Sciatic nerve (tissue), 2 donors: ENCODE data around the gene FUT3. TPM values are rescaled to one million over a fixed set of nuclear protein-coding genes. Genes with fewer than 3 reads are reported as not detected.

ENCODE experiments used
- ATAC-seq: fragments of 200-7000 bp; cut with Tn5 transposase; one replicate; pipeline ENCODE4 v1.9.1; 2020; ENCODE audit warnings: mild to moderate bottlenecking, moderate library complexity
- DNase-seq: peaks from one replicate; pipeline ENCODE4 v3.0.0-alpha.2; 2020; ENCODE audit warnings: low spot score
- intact Hi-C: fragments of 100-400 bp; cut with DNase I; formaldehyde crosslinking; loops from one replicate; pipeline ENCODE4 v1.14.2; 2022
- total RNA-seq: library from RNA; stranded (reverse); fragmentation: NEBNext Ultra II Directional; extraction: Animal tissue kit (Norgen Biotek cat#: 25700); gene quantifications from one replicate; pipeline ENCODE4 v1.2.1, GENCODE V29; 2021
- donor health status: DM: no; HTN: no; CAD: no.
- donor health status: DM: no; HTN: no; CAD: no.

Gene FUT3
- total RNA-seq, 1 donor from 2014 or later: not detected

DNA sequence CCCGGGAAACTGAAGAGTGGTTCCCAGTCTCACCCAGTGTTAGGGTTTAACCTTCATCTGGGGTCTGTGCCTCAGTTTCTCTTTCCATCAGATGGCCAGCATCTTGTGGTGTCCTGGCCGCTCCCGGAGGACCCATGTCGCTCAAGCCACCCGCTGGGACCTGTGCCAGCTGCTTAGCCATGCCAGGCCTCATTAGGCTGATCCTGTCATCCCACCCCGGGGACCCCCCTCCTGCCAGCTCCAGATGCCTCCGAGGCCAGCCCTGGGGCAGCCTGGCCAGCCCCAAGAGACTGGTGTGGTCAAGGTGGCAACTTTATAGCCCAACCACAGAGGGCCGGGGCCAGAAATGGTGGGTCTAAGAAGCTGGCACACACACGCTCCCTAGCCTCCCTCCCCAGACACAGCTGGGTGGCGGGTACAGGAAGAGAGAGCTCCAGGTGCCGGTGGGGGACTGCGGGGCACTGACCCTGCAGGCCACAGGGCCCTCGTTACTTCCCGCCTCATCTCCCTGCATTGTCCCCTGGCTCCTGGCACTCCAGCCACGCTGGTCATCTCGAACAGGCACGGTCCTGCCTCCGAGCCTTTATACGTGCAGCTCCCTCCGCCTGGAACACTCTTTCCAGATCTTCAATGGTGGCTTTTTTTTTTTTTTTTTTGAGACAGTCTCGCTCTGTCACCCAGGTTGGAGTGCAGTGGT lies 43.0 kb downstream of the FUT3 start:
- DNase-seq (no peak), ATAC-seq (no peak)
- intact Hi-C loops: no loop called here

DNA sequence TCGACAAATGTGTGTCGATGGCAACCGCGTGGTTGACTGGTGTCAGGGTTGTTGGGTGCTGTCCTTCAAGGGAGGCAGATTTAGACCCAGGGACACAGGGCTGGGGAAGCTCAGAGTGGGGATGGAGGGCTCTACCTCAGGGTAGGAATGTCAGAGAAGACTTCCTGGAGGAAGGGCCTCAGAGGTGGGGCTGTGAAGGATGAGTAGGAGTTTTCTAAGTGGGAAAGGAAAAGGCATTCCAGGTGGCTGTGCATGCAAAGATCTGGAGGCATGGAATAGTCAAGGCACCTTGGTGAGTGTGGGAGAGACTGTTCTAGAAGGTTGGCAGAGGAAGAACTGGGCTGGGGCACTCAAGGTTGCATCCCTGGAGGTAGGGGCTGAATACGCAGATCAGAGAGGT lies 44.3 kb downstream of the FUT3 start:
- ATAC-seq (no peak), DNase-seq (no peak)
- intact Hi-C loops: no loop called here

DNA sequence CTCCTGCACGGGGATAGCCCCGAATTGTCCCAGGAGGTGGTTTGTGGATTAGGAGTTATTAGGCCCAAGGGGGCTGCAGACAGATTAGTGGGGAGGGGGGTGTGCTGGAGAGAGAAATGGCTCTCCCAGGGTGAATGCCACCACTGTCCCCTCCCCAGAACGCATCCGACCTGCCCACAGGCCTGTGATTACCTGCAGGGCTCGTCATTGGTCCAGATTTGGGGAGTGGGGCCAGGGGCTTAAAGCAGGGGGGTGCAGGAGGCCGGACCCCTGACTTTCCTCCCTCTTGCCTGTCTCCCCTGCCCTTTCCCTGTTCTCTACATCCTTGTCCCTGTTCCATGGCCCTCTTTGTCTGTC lies 45.1 kb downstream of the FUT3 start:
- intact Hi-C loops: no loop called here
- ATAC-seq: no peak

DNA sequence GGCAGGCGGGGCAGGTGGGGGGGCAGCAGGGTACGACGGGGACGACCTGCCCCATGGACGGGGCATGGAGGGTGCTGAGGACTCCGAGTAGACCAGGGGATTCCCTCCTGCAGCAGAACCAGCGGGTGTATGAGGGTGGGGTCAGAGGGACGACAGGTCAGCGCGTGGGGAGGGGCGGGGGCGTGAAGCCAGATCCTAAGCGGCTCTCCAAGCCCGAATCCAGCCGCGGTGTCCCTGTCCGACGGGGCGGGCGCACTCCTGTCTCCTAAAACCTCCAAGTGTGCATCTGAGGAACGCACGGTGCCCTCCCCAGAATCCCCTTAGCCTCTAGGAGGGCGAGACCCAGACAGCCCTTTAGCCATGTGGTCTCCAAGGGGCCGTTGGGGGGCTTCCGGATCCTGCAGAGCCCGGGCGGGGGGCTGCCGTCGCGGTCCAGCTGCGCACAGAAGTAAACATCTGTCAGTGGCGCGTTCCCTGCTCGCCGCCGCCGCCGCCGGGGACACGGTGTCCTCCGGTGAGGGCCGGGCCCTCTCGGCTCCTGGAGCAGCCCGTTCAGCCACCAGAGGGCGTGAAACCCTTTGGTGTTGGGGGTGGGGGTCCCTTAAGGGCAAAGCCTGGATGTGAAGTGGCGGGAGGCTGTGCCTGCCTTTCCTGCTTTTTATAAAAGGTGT lies 45.7 kb downstream of the FUT3 start:
- DNase-seq: no peak
- intact Hi-C loops: no loop called here
- no peak for ATAC-seq

More for the DNA sequence above, 45.1 kb downstream of the FUT3 start:
- DNase-seq: no peak

DNA sequence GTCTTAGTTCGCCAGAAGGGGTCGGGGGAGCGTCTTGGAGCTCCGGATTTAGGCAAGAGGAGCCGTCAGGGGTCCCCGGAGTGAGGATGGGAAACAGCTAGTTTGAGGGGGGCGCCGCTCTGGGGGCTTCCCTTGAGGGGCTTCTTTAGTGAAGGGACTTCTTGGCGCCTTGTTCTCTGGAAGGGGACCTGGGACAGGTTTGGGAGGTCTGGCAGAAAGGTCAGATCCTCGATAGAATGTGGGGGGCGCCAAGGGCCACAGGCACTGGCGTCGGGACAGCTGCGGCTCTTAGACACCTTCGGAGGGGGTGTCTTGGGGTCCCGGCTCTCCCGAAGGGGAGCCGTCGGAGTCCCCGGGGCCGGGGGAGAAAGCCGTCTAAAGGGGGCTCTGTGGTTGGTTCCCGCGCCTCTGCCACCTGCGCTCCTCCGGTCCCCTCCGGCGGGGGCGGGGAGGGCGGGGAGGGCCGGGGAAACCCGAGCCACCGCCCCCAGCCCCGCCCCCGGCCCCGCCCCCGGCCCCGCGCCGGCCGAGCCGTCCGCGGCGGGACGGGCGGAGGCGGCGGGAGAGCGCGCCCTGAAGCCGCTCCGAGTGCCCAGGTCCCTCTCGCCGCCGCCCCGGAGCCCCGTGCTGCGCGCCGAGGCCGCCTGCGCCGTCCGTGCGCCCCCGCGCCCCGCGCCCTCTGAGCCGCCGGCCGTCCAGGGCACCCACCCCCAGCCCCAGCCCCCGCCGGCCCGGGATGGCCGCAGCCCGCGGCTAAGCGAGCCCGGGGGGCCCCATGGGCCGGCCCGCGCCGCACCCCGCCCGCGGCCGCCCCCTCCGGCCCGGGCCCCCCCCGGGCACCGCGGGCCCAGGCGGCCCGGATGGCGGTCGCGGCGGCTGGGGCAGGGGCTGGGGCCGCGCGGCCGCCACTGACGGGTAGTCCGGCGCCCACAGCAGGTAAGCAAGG lies 46.5 kb downstream of the FUT3 start, which contains the start of gene NRTN:
Gene NRTN, plus strand, starts transcription at position 552 of the 946 bp plus-strand sequence. CDS start 19,099 bp downstream, outside the sequence.
- intact Hi-C loops: no loop called here
- no peak for ATAC-seq

DNA sequence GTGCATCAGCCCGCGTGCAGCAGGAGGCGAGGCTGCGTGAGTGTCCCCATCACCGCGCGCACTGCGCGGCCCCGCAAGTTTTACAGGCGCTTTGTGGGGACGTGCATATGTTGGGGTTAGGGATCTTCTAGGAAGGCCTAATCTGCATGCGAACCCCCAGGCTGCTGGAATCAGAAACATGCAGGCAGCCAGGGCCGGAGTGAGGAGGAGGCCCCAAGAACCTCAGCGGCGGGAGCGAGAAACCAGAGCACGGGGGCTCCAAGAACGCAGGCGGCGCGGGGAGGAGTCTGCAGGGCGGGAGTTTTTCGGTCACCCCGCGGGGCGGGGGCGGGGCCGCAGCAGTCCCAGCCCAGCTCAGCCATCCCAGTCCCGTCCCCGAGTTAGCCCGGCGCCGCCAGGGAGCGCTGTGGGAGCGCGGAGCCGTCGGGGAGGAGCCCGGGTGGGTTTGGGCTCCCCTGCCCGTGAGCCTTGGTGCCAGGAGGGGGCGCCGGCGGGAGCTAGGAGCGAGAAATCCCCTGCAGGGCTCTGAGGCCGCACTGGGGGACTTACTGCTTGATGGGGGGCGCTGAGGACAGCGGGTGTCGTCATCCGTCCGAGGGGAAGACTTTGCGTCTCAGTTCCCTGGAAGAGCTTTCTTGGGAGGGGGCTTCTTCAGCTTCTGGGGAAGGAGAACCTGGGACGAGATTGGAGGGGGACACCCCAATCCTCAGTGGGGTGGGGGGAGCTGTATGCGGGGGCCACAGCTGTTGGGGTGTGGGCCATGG lies 47.3 kb downstream of the FUT3 start:
- DNase-seq (peak; percentile 85), ATAC-seq (peak; percentile 86)
- intact Hi-C loops: no loop called here

More for the DNA sequence above, 46.5 kb downstream of the FUT3 start, which contains the start of gene NRTN:
- no peak for DNase-seq

DNA sequence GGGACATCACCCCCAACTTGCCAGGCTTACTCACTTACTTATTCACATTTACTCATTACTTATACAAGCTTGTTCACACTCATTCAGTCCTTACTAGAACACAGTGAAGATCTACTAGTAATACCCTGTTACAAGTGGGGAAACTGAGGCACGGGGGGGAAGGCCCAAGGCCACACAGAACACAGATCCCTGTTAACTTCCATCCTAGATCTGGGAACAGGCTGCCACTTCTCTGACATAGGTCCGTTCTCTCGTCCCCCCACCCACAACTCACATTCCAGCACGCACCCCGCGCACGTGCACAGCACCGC lies 47.9 kb downstream of the FUT3 start:
- no peak for ATAC-seq
- intact Hi-C loops: no loop called here

DNA sequence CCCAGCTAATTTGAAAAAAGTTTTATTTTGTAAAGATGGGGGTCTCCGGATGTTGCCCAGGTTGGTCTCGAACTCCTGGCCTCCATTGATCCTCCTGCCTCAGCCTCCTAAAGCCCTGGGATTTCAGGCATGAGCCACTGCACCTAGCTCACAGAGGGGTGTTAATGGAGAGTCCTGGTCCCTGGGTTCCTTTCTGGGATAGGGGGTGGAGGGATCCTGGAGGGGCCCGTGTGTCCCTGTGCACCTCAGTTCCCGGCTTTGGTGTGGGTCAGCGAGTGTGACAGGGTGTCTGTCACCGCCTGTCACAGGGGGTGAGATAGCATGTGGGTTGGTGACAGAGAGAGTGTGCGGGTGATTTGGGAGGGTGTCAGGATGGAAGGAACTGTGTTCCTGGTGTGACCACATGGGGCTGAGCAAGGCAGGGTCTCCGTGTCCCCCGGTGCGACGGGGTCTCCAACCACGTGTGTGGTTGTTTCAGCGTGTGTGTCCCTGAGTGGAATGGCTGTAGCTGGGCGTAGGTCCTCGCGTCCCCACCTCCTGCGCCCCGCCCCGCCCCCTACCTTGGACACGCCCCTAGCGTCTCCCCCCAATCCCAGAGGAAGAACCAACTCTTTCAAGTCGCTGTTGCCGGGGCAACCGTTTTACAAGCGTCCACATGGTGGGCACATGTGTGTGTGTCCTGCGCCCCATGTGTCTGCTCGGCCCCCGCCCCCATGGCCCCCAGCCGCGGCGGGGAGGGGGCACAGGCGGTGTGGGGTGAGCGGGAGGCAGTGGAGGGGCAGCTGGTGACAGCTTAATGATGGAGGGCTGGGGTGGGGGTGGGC lies 49.2 kb downstream of the FUT3 start:
- intact Hi-C loops: no loop called here
- no peak for DNase-seq
- no peak for ATAC-seq

More for the DNA sequence above, 47.9 kb downstream of the FUT3 start:
- no peak for DNase-seq

DNA sequence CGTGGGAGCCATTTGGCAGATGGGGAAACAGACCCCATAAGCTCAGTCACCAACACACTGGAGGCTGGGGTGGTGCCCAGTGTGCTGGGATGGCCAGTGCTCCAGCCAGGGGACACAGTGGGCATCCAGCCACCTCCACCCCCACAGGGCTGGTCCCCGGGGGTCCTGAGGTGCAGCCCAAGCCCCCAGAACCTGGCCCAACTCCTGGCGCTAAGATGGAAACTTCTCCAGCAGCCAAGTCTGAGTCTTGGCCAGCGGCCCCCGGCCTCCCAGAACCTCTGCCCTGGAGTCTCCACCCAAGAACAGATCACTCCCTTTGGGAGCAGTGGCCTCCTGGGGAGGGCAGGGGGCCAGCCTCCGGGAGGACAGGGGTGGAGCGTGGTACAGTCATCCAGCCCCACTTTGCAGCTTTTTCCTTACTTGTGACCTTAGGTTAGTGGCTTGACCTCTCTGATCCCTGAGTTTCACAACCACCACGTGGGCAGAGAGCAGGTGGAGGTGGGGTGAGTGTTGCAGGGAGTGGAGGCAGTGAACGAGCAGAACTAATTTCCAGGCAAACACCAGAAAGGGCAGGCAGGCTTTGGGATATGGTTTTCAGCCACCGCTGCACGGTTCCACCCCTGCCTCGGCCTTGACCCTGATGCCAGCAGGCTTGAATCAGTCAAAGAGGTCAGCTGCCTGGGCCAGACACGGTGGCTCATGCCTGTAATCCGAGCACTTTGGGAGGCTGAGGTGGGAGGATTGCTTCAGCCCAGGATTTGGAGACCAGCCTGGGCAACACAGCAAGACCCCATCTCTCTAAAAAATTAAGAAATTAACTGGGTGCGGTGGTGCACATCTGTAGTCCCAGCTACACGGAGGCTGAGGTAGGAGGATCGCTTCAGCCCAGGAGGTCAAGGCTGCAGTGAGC lies 50.6 kb downstream of the FUT3 start:
- intact Hi-C loops: no loop called here
- ATAC-seq: no peak
- no peak for DNase-seq

DNA sequence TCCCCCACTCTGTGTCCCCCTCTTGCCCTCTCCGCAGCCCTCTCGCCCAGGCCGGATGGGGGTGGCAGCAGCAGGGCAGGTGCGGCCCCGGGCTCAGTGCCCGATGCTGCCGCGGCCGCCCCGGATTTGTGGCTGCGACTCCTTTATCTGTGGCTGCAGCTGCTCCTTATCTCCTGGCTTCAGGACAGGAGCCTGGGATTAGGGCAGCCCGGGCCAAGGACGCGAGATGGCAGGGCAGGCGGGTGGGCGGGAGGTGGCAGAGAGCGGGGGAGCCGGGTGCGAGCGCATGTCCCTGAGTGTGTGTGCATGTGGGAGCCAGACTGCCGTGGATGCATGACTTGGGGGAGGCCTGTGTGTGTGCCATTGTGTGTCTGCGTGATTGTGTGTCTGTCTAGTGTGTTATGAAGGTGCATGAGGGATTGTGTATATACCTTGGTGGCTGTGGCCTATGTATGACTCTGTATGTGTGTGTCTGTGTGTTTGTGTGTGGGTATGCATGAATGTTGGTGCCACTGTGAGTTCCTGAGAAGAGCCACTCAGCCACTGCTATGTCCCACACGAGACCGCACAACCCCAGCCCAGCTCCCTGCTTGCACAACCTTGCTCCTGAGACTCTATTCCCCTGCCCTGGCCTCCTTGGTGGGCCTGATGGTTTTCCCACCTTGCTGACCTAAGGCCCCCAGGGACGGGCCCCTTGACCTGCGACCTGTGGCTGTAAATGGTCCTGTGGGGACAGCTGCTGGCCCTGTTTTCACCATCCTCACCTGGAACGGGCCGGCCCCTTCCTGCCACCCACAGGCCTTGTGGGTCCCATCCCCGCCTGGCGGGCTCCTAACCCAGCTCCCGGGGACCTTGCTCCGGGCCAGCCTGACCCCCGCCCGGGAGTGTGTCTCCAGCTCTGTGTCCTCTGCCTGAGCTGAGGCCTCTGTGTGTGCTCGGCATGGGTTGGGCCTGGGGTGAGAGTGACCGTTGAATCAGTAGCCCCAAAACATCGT lies 51.7 kb downstream of the FUT3 start:
- ATAC-seq (no peak), DNase-seq (no peak)
- intact Hi-C loops: no loop called here

DNA sequence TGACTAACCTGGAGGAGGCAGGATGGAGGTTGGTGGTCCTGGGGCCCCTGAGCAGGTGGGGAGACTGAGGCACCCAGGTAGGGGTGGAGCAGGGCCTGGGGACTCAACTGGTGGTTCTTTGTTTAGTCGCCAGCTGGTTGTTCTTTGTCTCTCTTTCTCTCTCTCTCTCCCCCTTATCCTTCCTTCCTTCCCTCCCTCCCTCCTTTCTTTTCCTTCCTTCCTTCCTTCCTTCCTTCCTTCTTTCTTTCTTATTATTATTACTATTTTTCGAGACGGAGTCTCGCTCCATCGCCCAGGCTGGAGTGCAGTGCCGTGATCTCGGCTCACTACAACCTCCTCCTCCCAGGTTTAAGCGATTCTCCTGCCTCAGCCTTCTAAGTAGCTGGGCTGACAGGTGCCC lies 53.0 kb downstream of the FUT3 start:
- no peak for ATAC-seq
- intact Hi-C loops: no loop called here
- DNase-seq: no peak

DNA sequence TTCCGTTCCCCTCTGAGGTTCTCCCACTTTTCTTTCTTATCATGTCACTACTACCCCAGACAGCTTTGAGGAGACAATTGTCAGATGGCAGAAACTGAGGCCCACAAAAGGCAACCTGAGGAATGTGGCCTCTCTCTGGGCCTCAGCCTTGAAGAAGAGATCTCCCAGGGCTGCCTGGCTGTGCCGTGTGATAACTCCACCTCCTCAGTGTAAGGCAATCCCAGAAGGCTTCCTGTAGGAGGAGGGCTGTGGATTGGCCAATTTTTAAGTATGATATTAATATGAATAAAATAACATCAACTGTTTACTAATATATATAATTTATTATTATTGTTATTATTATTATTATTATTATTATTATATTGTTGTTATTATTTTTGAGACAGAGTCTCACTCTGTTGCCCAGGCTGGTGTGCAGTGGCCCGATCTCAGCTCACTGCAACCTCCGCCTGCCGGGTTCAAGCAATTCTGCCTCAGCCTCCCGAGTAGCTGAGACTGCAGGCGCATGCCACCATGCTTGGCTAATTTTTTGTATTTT lies 55.8 kb downstream of the FUT3 start:
- no peak for DNase-seq

DNA sequence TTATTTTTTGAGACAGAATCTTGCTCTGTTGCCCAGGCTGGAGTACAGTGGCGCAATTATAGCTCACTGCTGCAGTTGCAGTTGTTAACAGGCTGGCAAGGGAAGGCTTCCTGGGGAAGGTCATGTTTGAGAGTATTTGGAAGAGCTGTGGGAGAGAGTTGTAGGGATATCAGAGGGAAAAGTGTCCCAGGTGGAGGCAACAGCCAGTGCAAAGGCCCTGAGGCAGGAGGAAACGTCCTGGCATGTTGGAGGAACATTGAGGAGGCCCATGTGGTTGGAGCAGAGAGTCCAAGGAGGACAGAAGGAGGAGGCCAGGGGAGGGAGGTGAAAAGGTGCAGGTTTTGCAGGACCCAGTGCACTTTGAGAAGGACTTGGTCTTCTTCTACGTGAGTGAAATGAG lies 58.1 kb downstream of the FUT3 start:
- ATAC-seq (no peak), DNase-seq (no peak)
- intact Hi-C loops: no loop called here

More for the DNA sequence above, 55.8 kb downstream of the FUT3 start:
- no peak for ATAC-seq
- intact Hi-C loops: no loop called here
